CD4-positive, alpha-beta T cell treated with Interleukin-15 for 4 hours (primary cell): Measurements from ENCODE around the gene ATP2B1.
A peak's percentile ranks its signal among the peaks of the same experiment; 100 is the strongest.

Experiments
- DNase-seq: peaks from one replicate; pipeline ENCODE4 v3.0.0-alpha.2; 2020; ENCODE audit warnings: low spot score

ATP2B1 gene

DNA sequence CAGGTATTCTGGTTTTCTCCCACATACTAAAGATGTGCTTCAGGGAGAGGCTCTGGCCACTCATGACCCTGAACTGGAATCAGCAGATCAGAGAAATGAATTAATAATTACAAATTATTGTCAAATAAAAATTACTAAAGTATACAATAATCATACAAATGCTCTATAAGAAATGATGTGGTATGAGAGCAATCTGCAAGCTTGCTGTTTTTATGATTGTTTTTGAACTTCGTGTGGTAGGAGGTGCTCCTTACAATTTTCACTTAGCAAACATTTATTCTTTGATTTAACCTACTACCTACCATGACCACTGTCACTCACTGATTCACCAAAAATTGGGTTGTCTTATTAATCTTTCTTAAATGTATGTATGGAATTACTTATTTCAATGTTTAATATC lies 16.2 kb downstream of the ATP2B1 start:
- DNase-seq = no peak

DNA sequence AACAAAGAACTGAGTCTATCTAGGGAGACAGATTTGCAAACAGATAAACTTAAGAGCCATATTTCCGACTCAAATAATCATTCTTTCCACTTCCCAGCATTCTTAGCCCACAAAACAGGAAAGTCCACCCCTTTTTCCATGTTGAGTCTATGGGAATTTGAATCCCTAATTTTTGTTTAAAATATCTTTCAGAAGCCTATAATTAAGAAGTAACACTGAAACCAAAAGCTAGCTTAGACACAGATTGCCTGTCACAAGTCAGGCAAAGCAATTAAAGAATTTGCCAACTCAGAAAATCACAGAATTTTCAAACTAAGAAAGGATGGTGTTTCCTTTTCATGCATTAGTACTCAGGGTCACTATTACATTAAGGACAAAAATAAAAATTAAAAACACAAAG lies 17.0 kb downstream of the ATP2B1 start:
- no peak for DNase-seq

DNA sequence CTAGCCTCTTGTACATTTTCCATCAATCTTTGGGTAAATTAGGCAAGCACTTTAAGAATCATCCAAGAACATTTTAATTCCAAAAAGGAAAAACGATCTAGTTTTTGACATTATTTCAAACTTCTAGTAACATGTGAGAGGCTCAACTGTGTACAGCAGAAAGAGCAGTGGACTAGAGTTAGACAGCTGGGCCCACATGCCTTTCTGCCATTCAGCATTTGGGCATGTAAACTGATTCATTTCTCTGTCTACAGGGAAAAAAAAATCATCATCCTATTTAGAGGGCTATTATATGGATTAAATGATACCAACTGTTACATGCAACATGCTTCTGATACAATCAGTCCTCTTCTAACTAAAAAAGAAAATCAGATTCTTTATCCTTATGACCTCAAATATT lies 17.7 kb downstream of the ATP2B1 start:
- DNase-seq = no peak

DNA sequence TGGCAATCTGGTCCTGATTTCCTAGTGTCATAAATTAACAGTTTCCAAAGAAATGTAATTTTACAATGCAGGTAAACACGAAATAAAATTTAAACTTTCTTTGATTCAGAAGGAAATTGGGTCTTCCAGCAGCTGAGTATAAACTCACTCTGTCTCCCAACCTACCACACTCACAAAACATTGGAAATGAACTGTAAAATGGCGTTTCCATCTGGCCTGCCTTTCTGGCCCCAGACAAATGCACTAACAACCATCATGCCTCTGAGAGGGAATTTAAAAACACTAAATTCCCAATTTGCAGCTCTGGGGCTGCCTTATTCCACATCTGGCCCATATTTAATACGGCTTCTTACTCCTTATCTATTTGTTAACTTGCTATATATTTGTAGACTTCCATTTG lies 19.3 kb downstream of the ATP2B1 start:
- no peak for DNase-seq

DNA sequence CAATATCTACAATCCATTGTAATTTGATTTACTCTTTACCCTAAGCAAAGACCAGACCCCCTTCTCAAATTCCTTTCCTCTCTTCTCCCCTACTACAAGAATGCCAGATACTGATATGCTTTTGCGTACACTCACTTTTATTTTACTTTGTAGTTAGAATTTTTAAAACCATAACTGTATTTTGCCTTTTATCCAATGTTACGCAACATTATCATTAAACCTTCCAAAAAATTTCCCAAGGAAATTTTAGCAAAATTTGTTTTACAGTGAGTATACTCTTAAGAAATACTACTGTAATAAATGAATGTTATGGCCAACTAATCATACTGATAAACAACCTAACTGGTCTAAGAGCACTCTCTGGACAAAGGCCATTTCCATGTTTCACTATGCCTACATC lies 22.3 kb downstream of the ATP2B1 start:
- no peak for DNase-seq

DNA sequence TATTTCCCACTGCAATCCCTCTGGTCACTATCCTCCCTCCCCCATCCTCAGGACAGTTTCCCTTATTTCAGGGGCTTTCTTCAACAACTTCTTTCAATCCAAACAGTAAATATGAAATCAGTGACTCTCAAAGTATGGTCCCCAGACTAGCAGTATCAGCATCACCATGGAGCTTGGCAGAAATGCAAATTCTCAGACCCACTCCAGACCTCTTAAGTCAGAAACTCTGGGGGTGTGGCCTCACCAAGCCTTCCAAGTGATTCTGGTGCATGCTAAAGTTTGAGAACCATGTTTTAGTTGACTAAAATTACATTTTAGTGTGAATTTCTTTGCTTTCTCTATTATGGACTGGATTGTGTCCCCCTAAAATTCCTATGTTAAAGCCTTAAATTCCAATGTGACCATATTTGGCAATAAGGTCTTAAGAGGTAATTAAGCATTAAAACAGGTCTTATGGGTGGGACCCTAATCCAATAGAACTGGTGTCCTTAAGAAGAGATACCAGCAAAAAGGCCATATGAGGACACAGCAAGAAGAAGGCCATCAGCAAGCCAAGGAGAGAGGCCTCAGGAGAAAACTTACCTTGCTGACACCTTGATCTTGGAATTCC lies 23.2 kb downstream of the ATP2B1 start:
- DNase-seq = no peak

GRCh38 chr12:89684136-89684535 lies 24.5 kb downstream of the ATP2B1 start:
- DNase-seq = no peak

DNA sequence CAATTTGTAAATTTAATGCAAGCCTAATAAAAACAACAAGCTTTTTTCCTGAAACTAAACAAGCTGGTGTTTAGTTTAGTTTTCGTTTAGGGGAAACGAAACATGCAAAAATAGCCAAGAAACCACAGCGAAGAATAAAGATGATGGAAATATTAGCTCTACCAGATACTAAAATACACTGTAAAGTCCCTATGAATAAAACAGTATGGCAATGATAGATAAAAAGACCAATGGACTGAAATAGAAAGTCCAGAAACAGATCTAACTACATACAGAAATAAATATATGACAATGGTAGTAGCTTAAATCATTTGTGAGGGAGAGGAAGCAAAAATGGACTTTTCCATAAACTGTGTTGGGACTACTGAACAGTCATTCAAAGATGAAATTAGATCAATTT lies 26.4 kb downstream of the ATP2B1 start:
- no peak for DNase-seq

DNA sequence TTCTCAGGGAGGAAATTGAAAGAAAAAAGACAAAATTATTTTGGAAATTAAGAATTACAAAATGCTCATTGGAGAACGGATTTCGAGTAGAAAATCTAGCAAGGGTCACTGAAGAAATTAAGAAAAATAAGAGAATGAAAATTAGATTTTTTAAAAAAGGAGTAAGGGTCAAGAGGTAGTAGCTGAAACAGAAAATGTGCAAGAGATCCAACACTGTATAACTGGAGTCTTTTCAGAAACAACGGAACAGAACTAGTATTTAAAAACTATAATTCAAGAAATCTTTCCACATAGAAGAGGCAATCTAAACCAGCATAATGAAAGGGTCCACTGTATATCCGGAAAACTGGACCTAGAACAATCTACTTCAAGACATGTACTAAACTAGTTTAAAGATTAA lies 28.2 kb downstream of the ATP2B1 start:
- no peak for DNase-seq

GRCh38 chr12:89679631-89680030 lies 29.0 kb downstream of the ATP2B1 start:
- DNase-seq = no peak

DNA sequence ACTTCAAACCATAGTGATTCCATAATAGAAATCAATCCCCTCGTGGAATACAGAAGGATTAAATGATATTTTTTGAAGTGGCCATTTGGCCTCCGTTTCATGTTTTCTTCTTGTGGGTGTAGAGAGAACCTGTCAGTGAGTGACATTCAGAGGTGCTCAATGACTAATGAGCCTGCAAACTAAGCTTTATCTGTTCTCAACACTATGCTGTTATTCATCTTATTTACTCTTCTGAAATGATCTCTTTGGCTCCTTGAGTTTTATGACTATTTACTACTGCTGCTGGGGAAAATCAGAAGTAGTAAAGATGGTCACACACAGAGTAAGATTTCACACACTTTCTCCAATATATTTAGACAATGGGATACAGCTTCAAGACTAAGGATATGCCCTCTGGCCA lies 30.4 kb downstream of the ATP2B1 start:
- DNase-seq = no peak

DNA sequence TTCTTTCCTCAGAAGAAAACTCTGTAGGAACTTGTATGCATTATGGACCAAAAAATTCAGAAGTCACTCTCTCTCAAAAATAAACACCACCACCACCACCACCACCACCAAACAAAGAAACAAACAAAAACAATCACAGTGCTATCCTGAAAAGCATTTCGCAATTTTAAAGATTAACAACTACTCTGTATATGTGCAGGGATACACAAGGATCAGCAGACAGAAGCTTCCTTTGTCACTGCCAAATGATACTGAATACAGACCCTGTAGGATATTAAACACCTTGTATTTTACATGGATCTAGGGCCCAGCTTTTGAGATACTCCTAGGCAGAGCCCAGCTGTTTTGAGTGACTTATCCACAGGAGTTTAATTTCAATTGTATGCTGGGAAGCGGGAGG lies 31.7 kb downstream of the ATP2B1 start:
- DNase-seq = no peak

DNA sequence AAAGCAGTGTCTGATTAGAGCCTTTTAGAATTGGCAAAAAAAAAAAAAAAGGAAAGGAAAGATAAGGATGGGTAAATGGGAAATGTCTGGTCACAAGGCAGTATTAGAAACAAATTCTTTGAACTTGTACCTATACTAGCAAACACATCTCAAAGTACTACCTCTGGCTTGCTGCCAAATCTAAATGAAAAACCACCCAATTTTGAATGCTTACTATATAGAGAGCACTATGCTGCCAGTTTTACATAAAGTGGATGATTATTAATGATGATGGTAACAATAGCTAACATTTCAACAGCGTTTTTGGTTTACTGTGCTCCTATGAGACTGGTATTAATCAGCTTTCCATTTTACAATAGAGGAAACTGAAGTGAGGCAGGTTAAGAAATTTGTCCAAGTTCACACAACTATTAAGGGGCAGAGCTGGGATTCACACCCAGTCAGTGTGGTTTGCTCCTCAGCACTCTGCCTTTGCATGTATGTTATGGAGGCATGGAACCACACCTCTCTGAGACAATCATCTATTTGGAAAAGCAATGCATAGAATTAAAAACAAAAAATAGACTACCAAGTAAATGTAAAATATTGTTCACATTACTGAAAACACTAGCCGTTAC lies 34.2 kb downstream of the ATP2B1 start:
- no peak for DNase-seq

DNA sequence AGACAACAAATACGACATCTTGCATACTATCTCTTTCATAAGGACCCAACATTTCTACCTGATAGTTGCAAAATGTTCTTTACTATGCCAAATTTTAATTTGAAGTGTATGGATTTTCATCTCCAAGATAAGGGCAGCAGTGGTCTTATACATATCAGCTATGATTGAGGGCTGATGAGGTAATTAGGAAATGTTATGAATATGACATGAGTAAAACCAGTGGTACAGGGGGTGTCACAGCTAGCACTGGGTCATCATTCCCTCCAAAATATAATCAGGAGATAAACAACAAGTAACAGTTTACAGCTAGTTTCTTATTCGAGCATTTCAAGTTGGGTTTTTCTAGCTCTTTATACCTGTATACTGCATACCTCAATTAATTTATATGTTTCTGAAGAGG lies 35.0 kb downstream of the ATP2B1 start:
- no peak for DNase-seq

- no peak for DNase-seq
These were observed 36.1 kb downstream of the ATP2B1 start for GRCh38 chr12:89672589-89672979.

- no peak for DNase-seq
These were observed 37.2 kb downstream of the ATP2B1 start for GRCh38 chr12:89671469-89671868.

DNA sequence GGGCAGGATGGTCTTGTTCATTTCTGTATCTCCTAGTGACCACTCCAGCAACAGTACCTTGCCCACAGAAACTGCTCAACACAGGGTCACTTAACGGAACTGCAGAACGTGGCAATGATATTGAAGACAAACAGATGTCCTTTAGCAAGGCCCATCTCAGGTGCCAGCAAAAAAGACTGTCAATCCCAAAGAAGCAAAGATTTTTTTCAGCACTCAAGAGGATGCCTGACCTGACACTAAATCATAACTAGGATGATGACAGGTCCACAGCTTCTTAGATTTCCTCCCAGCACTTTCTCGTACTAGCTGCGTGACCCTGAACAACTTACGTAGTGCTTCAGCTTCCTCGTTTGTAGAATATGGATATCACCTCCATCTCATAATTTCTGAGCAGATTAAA lies 39.4 kb downstream of the ATP2B1 start:
- DNase-seq = no peak

- DNase-seq = no peak
These were observed 43.1 kb downstream of the ATP2B1 start for GRCh38 chr12:89665556-89665955.

DNA sequence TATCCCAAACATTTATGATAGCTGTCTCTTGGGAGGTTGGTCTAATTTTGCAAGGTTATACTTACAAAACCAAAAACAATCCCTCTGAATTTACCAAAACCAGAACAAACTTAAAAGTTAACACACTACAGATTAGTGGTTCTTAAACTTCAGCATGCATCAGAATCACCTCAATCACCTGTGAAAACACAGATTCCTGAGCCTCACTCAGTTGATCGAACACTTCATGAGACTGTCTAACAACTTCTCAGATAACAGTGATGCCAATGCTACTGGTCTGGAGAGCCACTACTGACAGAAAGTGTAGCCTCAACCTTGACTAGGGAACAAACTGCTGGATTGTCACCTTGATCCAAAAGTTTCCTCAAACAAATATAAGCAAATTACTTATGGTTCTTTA lies 44.2 kb downstream of the ATP2B1 start:
- DNase-seq = no peak

GRCh38 chr12:89663577-89664357 lies 44.9 kb downstream of the ATP2B1 start:
- peak; percentile 46 for DNase-seq

- DNase-seq = no peak
These were observed 46.0 kb downstream of the ATP2B1 start for GRCh38 chr12:89662623-89663022.

- peak; percentile 21 for DNase-seq
These were observed 46.8 kb downstream of the ATP2B1 start for GRCh38 chr12:89661706-89662330.

GRCh38 chr12:89657739-89658138 lies 50.9 kb downstream of the ATP2B1 start:
- DNase-seq = no peak
